PC-9 (cell line): Measurements from ENCODE around the gene ASRGL1. TPM values are rescaled to one million over a fixed set of nuclear protein-coding genes. Genes with fewer than 3 reads are reported as not detected.

ENCODE experiments used
- BruUV-seq: library from RNA; stranded (reverse); fragments of 400-500 nt; replicated peaks from 2 replicates; lab custom pipeline; 2021; lab: Mats Ljungman, UMichigan
- CTCF ChIA-PET: fragments of 300-600 bp; sonication (Branson Sonifier 250); formaldehyde crosslinking; loops from one replicate; lab custom pipeline; 2022; ENCODE audit warnings: antibody characterized with exemption; lab: Charles Lee
- POLR2A ChIA-PET: fragments of 300-600 bp; sonication (Branson Sonifier 250); formaldehyde crosslinking; loops from one replicate; lab custom pipeline; 2022; ENCODE audit warnings: antibody characterized with exemption; ENCODE audit not compliant: unreplicated experiment; lab: Charles Lee
- DNase-seq, 2 experiments: peaks; one replicate each; pipeline versions ENCODE4 v3.0.0 to v3.0.0-alpha.2; 2015 to 2022; ENCODE audit warnings: mixed read lengths in 1 of 2
- H2AFZ ChIP-seq: fragments of 200-600 bp; sonication (generic); 2 replicates; pipeline ENCODE4 v1.8.1; 2017; ENCODE audit warnings: antibody characterized with exemption
- H3F3A ChIP-seq: fragments of 200-600 bp; sonication (generic); 2 replicates; pipeline ENCODE4 v1.8.1; 2017; ENCODE audit warnings: antibody characterized with exemption, mild to moderate bottlenecking, low read depth; ENCODE audit not compliant: insufficient read depth
- H3K27ac ChIP-seq: fragments of 200-600 bp; sonication (generic); 2 replicates; pipeline ENCODE4 v1.6.1; 2016; ENCODE audit warnings: mixed run types
- H3K27me3 ChIP-seq: fragments of 200-600 bp; sonication (generic); 2 replicates; pipeline ENCODE4 v1.6.1; 2016; ENCODE audit warnings: low read depth, mixed run types; ENCODE audit not compliant: insufficient read depth
- H3K36me3 ChIP-seq: fragments of 200-600 bp; sonication (generic); 2 replicates; pipeline ENCODE4 v1.6.1; 2016; ENCODE audit warnings: low read depth, mixed run types
- H3K4me1 ChIP-seq: fragments of 200-600 bp; sonication (generic); replicated peaks from 2 replicates; pipeline ENCODE4 v1.6.1; 2016; ENCODE audit warnings: mixed run types; ENCODE audit not compliant: insufficient read depth
- H3K4me2 ChIP-seq: fragments of 200-600 bp; sonication (generic); 2 replicates; pipeline ENCODE4 v1.6.1; 2017; ENCODE audit warnings: mixed run types
- H3K4me3 ChIP-seq: fragments of 200-600 bp; sonication (generic); 2 replicates; pipeline ENCODE4 v1.6.1; 2016; ENCODE audit warnings: mixed run types
- H3K79me2 ChIP-seq: fragments of 200-600 bp; sonication (generic); 2 replicates; pipeline ENCODE4 v1.6.1; 2017; ENCODE audit warnings: low read depth, mixed run types
- H3K9me2 ChIP-seq: fragments of 200-600 bp; sonication (generic); 2 replicates; pipeline ENCODE4 v1.8.1; 2017; ENCODE audit warnings: mild to moderate bottlenecking; ENCODE audit not compliant: insufficient read depth
- H3K9me3 ChIP-seq: fragments of 200-600 bp; sonication (generic); 2 replicates; pipeline ENCODE4 v1.8.1; 2016; ENCODE audit warnings: low read depth; ENCODE audit not compliant: insufficient read depth
- H4K20me1 ChIP-seq: fragments of 200-600 bp; sonication (generic); 2 replicates; pipeline ENCODE4 v1.8.1; 2017; ENCODE audit not compliant: insufficient read depth
- CTCF ChIP-seq: fragments of 200-600 bp; sonication (generic); conservative IDR thresholded peaks from 2 replicates; pipeline ENCODE4 v1.6.1; 2017; ENCODE audit warnings: mixed run types, antibody characterized with exemption, mild to moderate bottlenecking, moderate library complexity
- EZH2 ChIP-seq: fragments of 200-600 bp; sonication (generic); IDR thresholded peaks from 2 replicates; pipeline ENCODE4 v1.8.0; 2017; ENCODE audit warnings: antibody characterized with exemption, low read depth
- intact Hi-C: fragments of 100-400 bp; cut with micrococcal nuclease; formaldehyde crosslinking; loops from one replicate; pipeline ENCODE4 v1.10.0; 2022; ENCODE audit not compliant: unreplicated experiment
- total RNA-seq: library from RNA; stranded (reverse); gene quantifications from 2 replicates; pipeline ENCODE4 v1.2.3, GENCODE V29; 2021

The ASRGL1 gene
- total RNA-seq, 1 experiment from 2014 or later, result 8.4 TPM

- CTCF ChIA-PET, result no interaction called here
- H3K79me2 ChIP-seq, result no peaks in the 10 kb centered on the region
- H3K4me2 ChIP-seq, result no peak overlapping the region
- peaks cover 29% of the 10 kb centered on the region for H3F3A ChIP-seq
- intact Hi-C loops, result no loop called here
- TF ChIP-seq EZH2, result no peak
- TF ChIP-seq CTCF, result no peak
- BruUV-seq, result no TSS peak
- no peaks in the 10 kb centered on the region for H3K9me2 ChIP-seq
- H3K27ac ChIP-seq, result no peak overlapping the region
- no peak overlapping the region for H2AFZ ChIP-seq
- H3K4me1 ChIP-seq, result peaks cover 21% of the 10 kb centered on the region
- H3K4me3 ChIP-seq, result no peak overlapping the region
- H3K9me3 ChIP-seq, result no peaks in the 10 kb centered on the region
- H3K27me3 ChIP-seq, result no peaks in the 10 kb centered on the region
- no peaks in the 10 kb centered on the region for H3K36me3 ChIP-seq
- no peaks in the 10 kb centered on the region for H4K20me1 ChIP-seq
- POLR2A ChIA-PET, result no interaction called here
- DNase-seq, result no peak
Observed at GRCh38 chr11:62421996-62422395, 84.7 kb downstream of the ASRGL1 start.

- H3K36me3 ChIP-seq, result no peaks in the 10 kb centered on the region
- BruUV-seq, result no TSS peak
- no peaks in the 10 kb centered on the region for H3K9me2 ChIP-seq
- intact Hi-C loops, result no loop called here
- no peak for DNase-seq
- H3K4me3 ChIP-seq, result no peak overlapping the region
- POLR2A ChIA-PET, result interaction anchor here (0.5 kb wide), 1 partner anchor 1069 kb away, joined by 3 read pairs; no protein-coding TSS in a partner anchor
- H3K4me1 ChIP-seq, result peaks cover 31% of the 10 kb centered on the region
- no peak overlapping the region for H3K4me2 ChIP-seq
- CTCF ChIA-PET, result interaction anchor here (0.7 kb wide), 1 partner anchor 30 kb away, joined by 9 read pairs; no protein-coding TSS in a partner anchor
- H3K27me3 ChIP-seq, result no peaks in the 10 kb centered on the region
- H3K27ac ChIP-seq, result no peak overlapping the region
- no peaks in the 10 kb centered on the region for H4K20me1 ChIP-seq
- no peak overlapping the region for H2AFZ ChIP-seq
- no peaks in the 10 kb centered on the region for H3K9me3 ChIP-seq
- no peaks in the 10 kb centered on the region for H3K79me2 ChIP-seq
- TF ChIP-seq CTCF (no peak), EZH2 (no peak)
- peaks cover 39% of the 10 kb centered on the region for H3F3A ChIP-seq
Observed at GRCh38 chr11:62423012-62423411, 85.8 kb downstream of the ASRGL1 start.

- Histone ChIP-seq H3K4me3 (no peak overlapping the region), H2AFZ (peak overlapping the region; percentile 54), H3K36me3 (no peaks in the 10 kb centered on the region), H3K4me1 (peaks cover 45% of the 10 kb centered on the region), H3K27ac (peak overlapping the region; percentile 91), H3K9me3 (no peaks in the 10 kb centered on the region), H3K27me3 (no peaks in the 10 kb centered on the region), H3F3A (peaks cover 55% of the 10 kb centered on the region), H3K9me2 (no peaks in the 10 kb centered on the region), H4K20me1 (no peaks in the 10 kb centered on the region), H3K4me2 (peak overlapping the region; percentile 65), H3K79me2 (no peaks in the 10 kb centered on the region)
- ChIA-PET POLR2A (interaction anchor here (0.6 to 0.8 kb wide), 2 partner anchors 27 to 46 kb away, joined by 3 to 5 read pairs; no protein-coding TSS in a partner anchor), CTCF (interaction anchor here (0.6 to 2.2 kb wide), 4 partner anchors 81 to 133 kb away, joined by 3 to 8 read pairs (median 5); no protein-coding TSS in a partner anchor)
- no TSS peak for BruUV-seq
- intact Hi-C loops, result loop anchor here (2.0 kb wide), 2 partner anchors 29 to 53 kb away; no protein-coding TSS in a partner anchor
- TF ChIP-seq EZH2, result no peak
- no peak for TF ChIP-seq CTCF
- peak in 1 of 2 experiments; percentile 69 for DNase-seq
Observed at GRCh38 chr11:62427630-62428233, 90.5 kb downstream of the ASRGL1 start.
